Activated B cell treated with CpG ODN at 0.5 μM for 24 hours (primary cell): ENCODE data around the gene ARHGAP29. TPM values are rescaled to one million over a fixed set of nuclear protein-coding genes. Genes with fewer than 3 reads are reported as not detected.
A peak's percentile ranks its signal among the peaks of the same experiment; 100 is the strongest.

Experiments used
- ATAC-seq: fragments of 200-7000 bp; cut with Tn5 transposase; one replicate; pipeline ENCODE4 v1.10.0; 2021; ENCODE audit warnings: low read depth, mild to moderate bottlenecking, moderate library complexity
- CTCF ChIA-PET: fragments of 350-600 bp; sonication (Branson Sonifier 250); formaldehyde crosslinking; loops from one replicate; lab custom pipeline; 2021; ENCODE audit warnings: antibody characterized with exemption; lab: Charles Lee
- POLR2A ChIA-PET: fragments of 350-600 bp; sonication (Branson Sonifier 250); formaldehyde crosslinking; loops from one replicate; lab custom pipeline; 2021; ENCODE audit warnings: antibody characterized with exemption; lab: Charles Lee
- DNase-seq: peaks from one replicate; pipeline ENCODE4 v3.0.0; 2022
- H3K27ac Mint-ChIP-seq: one replicate; pipeline ENCODE4 v1.8.0; 2020; ENCODE audit warnings: mixed read lengths
- H3K27me3 Mint-ChIP-seq: one replicate; pipeline ENCODE4 v1.8.0; 2021; ENCODE audit warnings: mixed read lengths
- H3K36me3 Mint-ChIP-seq: one replicate; pipeline ENCODE4 v1.8.0; 2021; ENCODE audit warnings: low read depth, mixed read lengths
- H3K4me1 Mint-ChIP-seq: one replicate; pipeline ENCODE4 v1.8.0; 2021; ENCODE audit warnings: mixed read lengths
- H3K4me3 Mint-ChIP-seq: one replicate; pipeline ENCODE4 v1.8.0; 2020; ENCODE audit warnings: mild to moderate bottlenecking, mixed read lengths
- H3K9me3 Mint-ChIP-seq: one replicate; pipeline ENCODE4 v1.8.0; 2020; ENCODE audit warnings: mixed read lengths
- intact Hi-C: fragments of 100-400 bp; cut with micrococcal nuclease; formaldehyde crosslinking; loops from one replicate; pipeline ENCODE4 v1.15.1; 2024
- total RNA-seq: library from RNA; stranded (reverse); gene quantifications from 2 replicates; pipeline ENCODE4 v1.2.3, GENCODE V29; 2022
- TF ChIP-seq, protein P1 (sequence below): fragments of 200-600 bp; IDR thresholded peaks from one replicate; pipeline ENCODE4 v1.8.0; 2022; ENCODE audit warnings: antibody characterized with exemption, mild to moderate bottlenecking

ARHGAP29 gene
- total RNA-seq, 1 donor from 2014 or later = not detected

GRCh38 chr1:94247138-94248094 lies 10.0 kb upstream of the ARHGAP29 start:
- POLR2A ChIA-PET = no interaction called here
- Mint-ChIP-seq H3K4me3 (peak overlapping the region; percentile 64), H3K9me3 (peaks cover 13% of the 10 kb centered on the region), H3K4me1 (peaks cover 12% of the 10 kb centered on the region), H3K27ac (no peak overlapping the region), H3K36me3 (peaks cover 4% of the 10 kb centered on the region), H3K27me3 (peaks cover 61% of the 10 kb centered on the region)
- DNase-seq (no peak), ATAC-seq (peak; percentile 69)
- intact Hi-C loops = no loop called here
- CTCF ChIA-PET = no interaction called here
- TF ChIP-seq, protein P1, sequence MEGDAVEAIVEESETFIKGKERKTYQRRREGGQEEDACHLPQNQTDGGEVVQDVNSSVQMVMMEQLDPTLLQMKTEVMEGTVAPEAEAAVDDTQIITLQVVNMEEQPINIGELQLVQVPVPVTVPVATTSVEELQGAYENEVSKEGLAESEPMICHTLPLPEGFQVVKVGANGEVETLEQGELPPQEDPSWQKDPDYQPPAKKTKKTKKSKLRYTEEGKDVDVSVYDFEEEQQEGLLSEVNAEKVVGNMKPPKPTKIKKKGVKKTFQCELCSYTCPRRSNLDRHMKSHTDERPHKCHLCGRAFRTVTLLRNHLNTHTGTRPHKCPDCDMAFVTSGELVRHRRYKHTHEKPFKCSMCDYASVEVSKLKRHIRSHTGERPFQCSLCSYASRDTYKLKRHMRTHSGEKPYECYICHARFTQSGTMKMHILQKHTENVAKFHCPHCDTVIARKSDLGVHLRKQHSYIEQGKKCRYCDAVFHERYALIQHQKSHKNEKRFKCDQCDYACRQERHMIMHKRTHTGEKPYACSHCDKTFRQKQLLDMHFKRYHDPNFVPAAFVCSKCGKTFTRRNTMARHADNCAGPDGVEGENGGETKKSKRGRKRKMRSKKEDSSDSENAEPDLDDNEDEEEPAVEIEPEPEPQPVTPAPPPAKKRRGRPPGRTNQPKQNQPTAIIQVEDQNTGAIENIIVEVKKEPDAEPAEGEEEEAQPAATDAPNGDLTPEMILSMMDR = no peak

DNA sequence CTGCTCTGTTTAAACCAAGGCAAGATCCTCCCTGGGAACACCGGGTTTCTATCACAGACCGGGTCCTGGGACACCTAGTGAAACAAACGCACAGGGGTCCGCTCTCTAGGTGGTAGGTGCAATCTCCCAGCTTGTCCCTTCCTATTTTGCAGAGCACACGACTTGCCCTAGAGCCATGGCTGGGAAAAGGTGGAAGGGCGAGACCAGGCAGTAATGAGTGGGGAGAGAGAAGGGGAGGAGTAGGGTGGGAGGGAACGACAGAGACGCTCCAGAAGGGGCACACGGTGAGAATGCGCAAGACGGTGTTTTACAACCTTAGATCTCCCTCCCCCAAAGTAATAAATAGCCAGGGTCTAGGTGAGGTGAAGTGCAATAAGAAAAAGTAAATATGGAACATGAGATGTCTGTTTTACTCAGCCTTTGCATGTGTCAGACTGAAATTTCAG lies 9.3 kb upstream of the ARHGAP29 start:
- intact Hi-C loops = no loop called here
- Mint-ChIP-seq H3K27me3 (peaks cover 64% of the 10 kb centered on the region), H3K4me3 (peak overlapping the region; percentile 62), H3K4me1 (peaks cover 12% of the 10 kb centered on the region), H3K27ac (no peak overlapping the region), H3K9me3 (peaks cover 17% of the 10 kb centered on the region), H3K36me3 (peaks cover 4% of the 10 kb centered on the region)
- ATAC-seq (no peak), DNase-seq (no peak)
- CTCF ChIA-PET = no interaction called here
- POLR2A ChIA-PET = no interaction called here
- TF ChIP-seq, protein P1 = no peak

DNA sequence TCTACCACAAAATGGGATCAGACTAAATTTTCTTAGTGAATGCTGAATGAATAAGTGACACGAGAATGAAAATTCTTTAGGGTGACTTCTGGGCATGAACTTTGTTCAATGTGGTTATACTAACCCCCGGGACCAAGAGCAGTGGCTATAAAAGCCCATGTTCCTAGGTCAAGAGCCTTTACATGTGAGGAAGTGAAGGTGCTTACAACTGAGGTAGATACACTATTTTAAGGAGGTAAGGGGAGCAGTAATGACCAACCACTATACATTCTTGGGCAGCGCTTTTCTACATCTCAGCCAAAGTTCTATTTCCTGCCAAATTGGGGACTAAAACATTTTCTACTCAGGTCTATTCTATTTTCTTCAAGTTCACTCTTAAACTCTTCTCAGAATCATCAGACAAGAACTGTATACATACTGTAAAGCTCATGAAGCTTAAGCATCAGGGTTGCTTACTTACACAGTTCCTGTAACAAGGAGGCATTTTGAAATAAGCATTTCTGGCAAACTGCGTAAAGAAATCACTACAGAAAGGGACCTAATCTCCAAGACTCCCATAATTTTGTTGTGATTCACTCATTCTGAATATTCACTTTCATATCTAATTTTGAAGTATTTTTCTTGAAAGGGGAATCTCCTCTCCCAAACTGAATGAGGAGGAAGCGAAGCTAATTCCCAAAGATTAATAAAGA lies 8.5 kb upstream of the ARHGAP29 start:
- DNase-seq = no peak
- H3K36me3 Mint-ChIP-seq = peaks cover 4% of the 10 kb centered on the region

GRCh38 chr1:94244816-94245215 lies 7.4 kb upstream of the ARHGAP29 start:
- DNase-seq (no peak), ATAC-seq (no peak)
- peaks cover 18% of the 10 kb centered on the region for H3K9me3 Mint-ChIP-seq
- peaks cover 4% of the 10 kb centered on the region for H3K36me3 Mint-ChIP-seq
- TF ChIP-seq, protein P1 = no peak
- no peak overlapping the region for H3K4me3 Mint-ChIP-seq
- peaks cover 63% of the 10 kb centered on the region for H3K27me3 Mint-ChIP-seq
- POLR2A ChIA-PET = no interaction called here
- peaks cover 12% of the 10 kb centered on the region for H3K4me1 Mint-ChIP-seq
- intact Hi-C loops = no loop called here
- CTCF ChIA-PET = no interaction called here
- H3K27ac Mint-ChIP-seq = no peak overlapping the region

More for the DNA sequence above, 8.5 kb upstream of the ARHGAP29 start:
- POLR2A ChIA-PET = no interaction called here
- H3K9me3 Mint-ChIP-seq = peaks cover 17% of the 10 kb centered on the region
- CTCF ChIA-PET = no interaction called here
- peaks cover 62% of the 10 kb centered on the region for H3K27me3 Mint-ChIP-seq
- peaks cover 12% of the 10 kb centered on the region for H3K4me1 Mint-ChIP-seq
- intact Hi-C loops = no loop called here
- ATAC-seq = no peak
- no peak overlapping the region for H3K27ac Mint-ChIP-seq
- TF ChIP-seq, protein P1 = no peak
- H3K4me3 Mint-ChIP-seq = no peak overlapping the region

DNA sequence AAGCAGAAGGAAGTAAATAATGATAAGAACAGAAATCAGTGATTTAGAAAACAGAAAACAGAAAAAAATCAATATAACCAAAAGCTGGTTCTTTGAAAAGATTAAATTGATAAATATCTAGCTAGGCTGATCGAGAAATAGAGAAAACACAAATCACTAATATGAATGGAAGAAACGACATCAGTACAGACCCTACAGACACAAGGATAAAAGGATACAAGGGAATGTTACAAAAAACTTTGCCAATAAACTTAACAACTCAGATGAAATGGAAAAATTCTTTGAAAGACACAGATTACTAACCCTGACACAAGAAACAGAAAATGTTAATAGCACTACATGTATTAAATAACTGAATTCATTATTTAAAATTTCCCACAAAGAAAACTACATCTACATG lies 6.3 kb upstream of the ARHGAP29 start:
- H3K27ac Mint-ChIP-seq = no peak overlapping the region
- ATAC-seq (no peak), DNase-seq (no peak)
- no peak overlapping the region for H3K4me3 Mint-ChIP-seq
- ChIA-PET POLR2A (no interaction called here), CTCF (no interaction called here)
- H3K27me3 Mint-ChIP-seq = peaks cover 69% of the 10 kb centered on the region
- TF ChIP-seq, protein P1 = no peak
- H3K36me3 Mint-ChIP-seq = peaks cover 4% of the 10 kb centered on the region
- H3K9me3 Mint-ChIP-seq = peaks cover 18% of the 10 kb centered on the region
- H3K4me1 Mint-ChIP-seq = peaks cover 12% of the 10 kb centered on the region
- intact Hi-C loops = no loop called here
